Activated gamma-delta T cell treated with anti-CD3 and anti-CD28 coated beads, Interleukin-2, amount 50 U/mL, for 16 hours (primary cell): Measurements from ENCODE around the gene ZSCAN32.

Source experiments
- DNase-seq: peaks from one replicate; pipeline ENCODE4 v3.0.0-alpha.2; 2020; ENCODE audit warnings: low read depth

Gene ZSCAN32

DNA sequence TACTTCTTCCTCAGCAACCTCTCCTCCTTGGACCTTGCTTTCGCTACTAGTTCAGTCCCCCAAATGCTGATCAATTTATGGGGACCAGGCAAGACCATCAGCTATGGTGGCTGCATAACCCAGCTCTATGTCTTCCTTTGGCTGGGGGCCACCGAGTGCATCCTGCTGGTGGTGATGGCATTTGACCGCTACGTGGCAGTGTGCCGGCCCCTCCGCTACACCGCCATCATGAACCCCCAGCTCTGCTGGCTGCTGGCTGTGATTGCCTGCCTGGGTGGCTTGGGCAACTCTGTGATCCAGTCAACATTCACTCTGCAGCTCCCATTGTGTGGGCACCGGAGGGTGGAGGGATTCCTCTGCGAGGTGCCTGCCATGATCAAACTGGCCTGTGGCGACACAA, 44.7 kb downstream of the ZSCAN32 start:
- DNase-seq = no peak

DNA sequence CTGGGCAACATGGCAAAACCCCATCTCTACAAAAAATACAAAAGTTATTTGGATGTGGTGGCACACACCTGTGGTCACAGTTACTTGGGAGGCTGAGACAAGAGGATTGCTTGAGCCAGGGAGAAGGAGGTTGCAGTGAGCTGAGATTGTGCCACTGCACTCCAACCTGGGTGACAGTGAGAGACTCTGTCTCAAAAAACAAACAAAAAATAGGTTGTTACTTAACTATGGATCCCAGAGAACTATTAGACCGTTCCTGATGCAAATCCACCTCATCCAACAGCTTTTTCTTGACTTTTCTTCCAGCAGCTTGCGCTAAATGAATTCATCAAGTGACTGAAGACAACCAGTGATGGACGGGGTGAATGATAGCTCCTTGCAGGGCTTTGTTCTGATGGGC, 45.2 kb downstream of the ZSCAN32 start, which contains the start of gene OR2C1:
Gene OR2C1 (plus strand): TSS at position 301 of the 400 bp plus-strand sequence. CDS start 52 bp downstream, at position 353.
- DNase-seq = no peak

DNA sequence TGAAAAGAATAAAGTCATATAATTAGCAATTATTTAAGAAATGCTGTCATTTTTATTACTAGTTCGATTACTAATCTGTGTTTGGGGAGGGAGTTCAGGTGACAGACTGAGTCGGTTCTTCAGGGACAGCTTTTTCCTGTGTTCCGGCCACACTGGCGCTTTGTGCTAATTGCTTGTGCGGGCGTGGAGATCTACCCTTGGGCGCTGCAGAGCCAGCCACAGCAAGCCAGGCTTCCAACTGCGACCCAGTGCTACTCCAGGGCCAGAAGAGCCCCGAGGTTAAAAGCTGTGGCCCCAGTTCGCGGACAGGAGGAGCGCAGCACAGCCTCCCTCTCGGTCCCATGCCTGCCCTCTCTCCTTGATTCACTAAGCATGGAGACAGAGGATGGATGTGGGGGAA, 51.6 kb downstream of the ZSCAN32 start:
- no peak for DNase-seq

- DNase-seq = no peak
Observed at GRCh38 chr16:3348547-3349167, 52.1 kb downstream of the ZSCAN32 start.

DNA sequence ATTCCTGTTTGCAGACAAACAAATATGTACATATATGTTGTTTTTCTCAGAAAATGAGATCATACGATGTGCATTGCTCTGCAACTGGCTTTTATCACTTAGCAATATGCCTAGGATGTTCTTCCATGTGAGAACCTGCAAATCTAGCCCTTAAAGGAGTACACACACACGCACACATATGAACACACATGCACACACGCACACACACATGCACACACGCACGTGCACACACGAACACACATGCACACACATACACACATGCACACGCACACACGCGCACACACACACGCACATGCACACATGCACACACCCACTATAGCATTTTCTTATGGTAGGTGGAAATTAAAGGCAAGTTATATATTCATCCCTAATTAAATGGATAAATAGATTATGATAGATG, 53.2 kb downstream of the ZSCAN32 start:
- no peak for DNase-seq

DNA sequence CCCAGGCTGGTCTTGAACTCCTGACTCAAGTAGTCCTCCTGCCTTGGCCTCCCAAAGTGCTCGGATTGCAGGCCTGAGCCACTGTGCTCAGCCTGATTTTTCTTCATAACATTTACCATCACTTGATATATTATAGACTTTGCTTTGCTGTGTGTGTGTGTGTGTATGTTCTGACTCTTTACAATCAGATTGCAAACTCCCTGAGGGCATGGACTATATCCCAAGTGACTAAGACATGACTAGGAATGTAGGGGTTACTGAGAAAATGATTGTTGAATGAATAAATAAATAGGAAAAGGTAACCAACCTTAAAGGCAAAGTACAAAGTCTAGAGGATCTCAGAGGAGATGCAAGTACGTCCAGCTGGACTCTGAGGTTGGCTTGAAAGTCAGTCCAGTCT, 54.8 kb downstream of the ZSCAN32 start:
- no peak for DNase-seq
